NCI-H2227 (cell line): ENCODE results near the gene ABCB9.
"Not testable (repeated sequence)": the region's sequence is repeated elsewhere in the genome, so short reads cannot be mapped to it uniquely, and the experiment has no call there.

Source experiments
- DNase-seq: peaks from one replicate; lab custom pipeline; 2025; ENCODE audit not compliant: unreplicated experiment; lab: John Stamatoyannopoulos, UW

The ABCB9 gene

DNA sequence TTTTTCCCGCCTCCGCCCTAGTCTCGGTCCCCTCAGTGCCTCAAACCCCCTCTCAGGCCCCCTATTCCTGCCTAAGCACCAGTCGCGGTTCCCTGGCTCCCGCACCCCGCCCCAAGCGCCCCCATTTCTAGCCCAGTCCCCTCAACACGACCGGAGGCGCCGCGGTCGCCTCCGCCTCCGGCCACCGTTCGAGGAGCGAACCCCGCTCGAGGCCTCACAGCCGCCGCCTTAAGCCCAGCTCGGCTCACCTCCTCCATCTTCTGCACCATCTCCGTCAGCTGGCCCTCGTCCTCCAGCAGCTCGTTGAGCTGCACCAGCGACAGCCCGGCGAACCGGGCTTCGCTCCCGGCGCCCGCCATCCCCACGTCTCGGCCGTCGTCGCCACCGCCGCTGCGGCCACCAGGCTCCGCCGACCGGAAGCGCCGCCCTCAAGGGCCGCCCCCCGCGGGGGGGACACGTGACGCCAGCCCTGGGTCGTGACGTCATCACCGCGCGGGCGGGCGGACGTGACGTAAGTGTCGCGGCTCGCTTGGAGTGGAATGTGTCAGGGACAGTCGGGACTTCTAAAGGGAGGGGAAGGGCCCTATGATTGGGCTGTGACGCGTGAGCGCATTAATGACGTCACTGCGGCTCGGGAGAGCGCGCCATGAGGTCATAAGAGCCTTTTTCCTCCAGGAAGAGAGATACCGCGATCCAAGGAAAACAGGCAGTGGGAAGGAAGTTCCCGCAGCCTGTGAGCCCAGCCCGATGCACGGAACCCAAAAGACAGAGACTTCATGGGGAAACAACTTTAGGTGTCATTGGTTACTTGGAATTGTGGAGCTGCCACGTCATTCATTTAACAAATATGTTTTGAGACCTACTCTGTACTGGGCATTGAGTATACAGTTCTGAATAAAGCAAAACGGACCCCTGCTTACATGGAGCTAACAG, 70.3 kb downstream of the ABCB9 start, which contains the start of gene VPS37B:
Gene VPS37B, minus strand, starts transcription at position 421 of the 933 bp plus-strand sequence. Its CDS starts 62 bp downstream, at position 359.
- DNase-seq: peak; percentile 96

DNA sequence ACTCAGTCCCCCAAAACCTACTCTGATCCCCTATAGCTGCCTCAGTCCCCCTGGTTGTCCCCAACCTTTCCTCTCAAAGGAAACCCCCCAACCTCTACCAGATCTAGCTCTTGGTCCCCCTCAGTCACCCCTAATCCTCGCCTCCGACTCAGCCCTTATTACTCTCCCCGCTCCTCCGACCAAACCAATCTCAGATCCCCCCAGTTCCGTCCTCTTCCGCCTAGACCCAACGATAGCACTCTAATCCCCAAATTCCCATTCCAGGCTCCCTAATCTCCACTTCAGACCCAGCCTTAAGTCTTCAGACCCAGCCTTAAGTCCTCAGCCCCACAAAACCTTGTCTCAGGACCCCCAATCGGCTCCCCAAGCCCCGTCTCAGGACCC, 71.0 kb downstream of the ABCB9 start:
- no peak for DNase-seq

DNA sequence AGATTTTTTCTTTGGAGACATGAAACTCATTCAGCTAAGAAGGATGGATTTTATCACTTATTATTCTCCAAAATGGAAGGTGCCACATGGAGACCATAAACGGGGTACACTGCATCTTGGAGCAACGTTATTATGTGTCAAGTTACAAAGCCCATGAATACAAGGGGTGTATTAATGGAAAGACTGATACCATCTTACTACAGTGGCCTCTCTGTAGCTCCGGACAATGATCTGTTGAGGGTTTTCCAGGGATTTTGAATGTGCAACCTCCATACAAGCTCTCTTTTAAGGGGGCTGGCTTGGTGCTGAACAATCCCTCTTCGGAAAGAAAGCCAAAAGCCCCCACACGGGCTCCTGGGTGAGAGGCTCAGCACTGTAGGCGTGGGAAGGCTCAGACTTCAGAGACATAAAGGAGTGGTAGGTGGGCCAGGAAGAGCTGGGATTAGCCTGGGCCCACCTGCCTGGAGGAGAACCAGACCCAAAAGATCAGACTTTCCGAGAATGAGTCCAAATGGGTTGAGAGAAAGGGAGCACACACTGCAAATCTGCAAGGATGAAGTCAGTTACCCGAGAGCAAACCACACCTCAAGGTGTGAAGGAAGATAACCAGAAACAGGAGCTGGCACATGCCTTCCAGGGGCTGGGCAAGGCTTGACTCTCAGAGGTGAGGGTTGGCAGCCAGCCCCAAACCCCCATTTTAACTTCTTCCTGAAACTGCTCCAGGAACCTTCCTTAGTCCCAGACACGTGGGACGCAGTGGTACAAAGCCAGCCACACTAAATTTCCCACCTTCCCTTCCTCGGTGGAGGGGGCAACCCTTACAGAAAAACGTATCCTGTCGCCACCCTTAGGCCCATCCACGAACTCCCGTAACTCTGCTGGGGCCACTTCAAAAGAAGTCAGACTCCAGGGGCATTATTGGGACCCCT, 71.8 kb downstream of the ABCB9 start:
- no peak for DNase-seq

DNA sequence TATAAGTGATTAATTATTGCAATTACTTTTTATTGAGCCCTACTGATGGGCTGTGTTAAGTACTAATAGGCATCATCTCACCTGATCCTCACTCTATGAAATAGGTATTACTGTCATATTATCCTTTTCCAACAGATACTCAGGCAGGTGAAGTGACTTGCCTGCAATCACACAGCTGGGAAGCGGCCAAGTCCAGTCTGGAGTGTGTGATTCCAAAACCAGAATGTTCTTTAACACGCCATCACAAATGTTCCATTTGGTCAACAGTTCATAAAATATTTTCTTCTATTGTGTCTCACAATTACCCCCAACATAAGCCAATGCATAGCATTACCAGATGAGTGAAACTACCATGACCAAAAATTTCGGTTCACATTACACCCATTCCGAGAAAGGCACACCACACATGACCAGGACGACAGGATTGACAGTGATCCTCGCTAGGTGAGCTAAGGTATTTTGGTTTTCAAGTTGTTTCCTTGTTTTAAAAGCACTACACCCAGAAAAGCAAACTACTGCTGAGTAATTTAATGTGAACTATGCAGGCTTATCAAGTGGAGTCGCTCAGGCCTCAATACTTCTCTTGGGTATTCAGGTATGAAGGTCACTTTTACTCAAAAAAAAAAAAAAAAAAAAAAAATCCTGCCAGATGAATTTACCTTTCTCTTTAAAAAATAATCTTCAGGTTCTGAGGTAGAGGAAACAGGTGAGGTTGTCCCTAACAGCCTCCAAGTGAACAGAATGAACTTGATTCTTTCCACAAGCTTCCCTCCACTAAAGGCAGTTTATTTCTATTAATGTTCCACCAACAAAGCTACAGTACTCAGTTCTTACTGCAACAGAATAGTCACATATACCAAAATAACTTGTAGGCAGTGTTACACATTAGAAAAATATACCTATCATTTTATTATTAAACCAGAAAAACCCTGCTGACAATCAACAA, 72.8 kb downstream of the ABCB9 start:
- no peak for DNase-seq

DNA sequence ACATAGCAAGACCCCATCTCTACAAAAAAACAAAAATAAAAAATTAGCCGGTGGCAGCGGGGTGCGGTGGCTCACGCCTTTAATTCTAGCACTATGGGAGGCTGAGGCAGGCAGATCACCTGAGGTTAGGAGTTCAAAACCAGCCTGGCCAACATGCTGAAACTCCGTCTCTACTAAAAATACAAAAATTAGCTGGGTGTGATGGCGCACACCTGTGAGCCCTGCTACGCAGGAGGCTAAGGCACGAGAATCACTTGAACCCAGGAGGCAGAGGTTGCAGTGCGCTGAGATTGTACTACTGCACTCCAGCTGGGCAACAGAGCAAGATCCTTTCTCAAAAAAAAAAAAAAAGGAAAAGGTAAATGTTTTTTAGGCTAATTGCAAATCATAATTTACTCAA, 73.5 kb downstream of the ABCB9 start:
- DNase-seq: not testable (repeated sequence)

DNA sequence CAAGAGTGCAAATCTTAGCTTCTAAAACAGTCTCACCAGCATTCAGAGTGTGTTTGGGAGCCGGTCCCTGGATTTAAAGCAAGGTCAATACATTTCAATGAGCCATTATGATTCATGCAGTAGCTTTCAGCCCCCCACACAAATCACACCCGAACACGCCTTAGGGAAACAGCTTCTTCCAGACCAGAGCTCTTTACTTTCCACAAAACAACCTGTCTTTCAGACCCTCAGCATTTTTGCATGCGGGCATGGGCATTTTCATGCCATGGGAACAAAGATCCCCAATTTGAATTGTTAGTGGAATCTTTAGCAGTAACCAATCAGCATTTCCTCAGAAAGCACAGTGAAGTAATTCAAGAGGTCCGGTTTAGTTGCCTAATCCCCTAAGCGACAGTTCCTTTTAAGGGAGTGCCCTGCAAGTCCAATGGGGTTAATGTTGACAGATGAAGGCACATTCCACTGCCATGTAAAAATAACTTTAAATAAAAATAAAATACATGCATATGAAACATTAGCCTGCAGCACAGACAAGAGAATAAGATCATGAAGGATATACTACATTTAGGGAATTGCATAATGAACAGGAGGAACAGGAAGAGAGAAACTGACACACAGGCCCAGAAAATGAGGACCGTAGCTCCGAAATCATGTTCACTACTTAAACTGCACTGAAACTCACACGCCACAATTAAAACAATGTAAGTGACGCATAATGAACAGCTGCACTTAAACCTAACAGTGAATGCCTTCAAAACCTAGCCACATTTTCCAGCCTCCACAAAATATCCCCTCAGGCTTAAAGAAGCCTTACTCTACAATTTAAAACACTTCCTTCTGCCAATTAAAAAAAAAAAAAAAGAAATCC, 74.4 kb downstream of the ABCB9 start:
- no peak for DNase-seq

DNA sequence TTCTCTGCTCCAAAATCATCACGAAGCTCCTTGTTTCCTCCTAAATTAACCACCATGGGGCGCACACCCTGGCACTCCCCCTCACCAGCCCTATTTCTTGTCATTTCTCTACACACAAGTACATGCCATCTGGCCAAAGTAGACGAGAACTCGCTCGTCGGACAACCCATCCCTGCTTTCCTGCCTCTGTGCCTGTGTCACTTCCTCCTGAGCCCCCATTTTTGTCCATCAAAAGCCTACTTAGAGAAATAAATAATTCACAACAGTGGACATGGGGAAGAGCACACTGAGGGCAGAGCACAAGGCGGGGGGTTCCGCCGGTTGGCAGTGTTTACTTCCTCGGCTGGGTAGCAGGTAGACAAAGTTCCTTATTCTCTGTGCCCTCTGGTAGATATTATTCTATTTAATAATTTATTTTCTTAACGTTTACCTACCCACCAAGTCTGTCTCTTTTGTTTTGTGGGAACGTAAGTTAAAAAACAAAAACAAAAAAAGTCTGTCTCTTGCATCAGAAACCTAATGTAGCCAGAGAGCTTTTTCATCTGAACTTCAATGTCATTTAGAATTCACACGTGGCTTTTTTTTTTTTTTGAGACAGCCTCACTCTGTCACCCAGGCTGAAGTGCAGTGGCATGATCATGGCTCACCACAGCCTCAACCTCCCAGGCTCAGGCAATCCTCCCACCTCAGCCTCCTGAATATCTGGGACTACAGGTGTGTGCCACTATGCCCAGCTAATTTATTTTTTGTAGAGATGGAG, 76.3 kb downstream of the ABCB9 start:
- no peak for DNase-seq

DNA sequence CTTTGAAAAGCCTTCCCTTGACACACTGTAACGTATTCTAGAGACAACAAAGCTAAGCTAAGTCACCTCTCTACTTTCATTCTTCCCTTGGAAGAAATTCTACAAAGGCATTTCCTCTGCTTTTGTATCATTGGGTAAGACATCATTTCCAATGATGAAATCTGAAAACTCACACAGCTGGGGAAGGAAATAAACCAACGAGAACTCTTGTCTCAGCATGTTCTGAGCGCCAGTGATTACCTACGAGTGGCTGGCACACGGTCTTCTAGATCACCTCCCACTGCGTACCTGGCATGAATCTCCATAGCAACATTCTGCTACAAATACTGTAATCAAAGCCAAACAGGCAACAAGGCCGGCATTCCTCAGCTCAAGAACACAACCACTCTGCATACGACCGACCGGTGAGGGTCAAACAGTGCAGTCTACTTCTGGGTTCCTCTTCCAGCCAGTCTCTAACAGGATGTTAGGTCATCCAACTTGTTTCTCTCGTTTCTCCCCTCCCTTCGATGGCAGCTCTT, 78.0 kb downstream of the ABCB9 start:
- peak; percentile 79 for DNase-seq

DNA sequence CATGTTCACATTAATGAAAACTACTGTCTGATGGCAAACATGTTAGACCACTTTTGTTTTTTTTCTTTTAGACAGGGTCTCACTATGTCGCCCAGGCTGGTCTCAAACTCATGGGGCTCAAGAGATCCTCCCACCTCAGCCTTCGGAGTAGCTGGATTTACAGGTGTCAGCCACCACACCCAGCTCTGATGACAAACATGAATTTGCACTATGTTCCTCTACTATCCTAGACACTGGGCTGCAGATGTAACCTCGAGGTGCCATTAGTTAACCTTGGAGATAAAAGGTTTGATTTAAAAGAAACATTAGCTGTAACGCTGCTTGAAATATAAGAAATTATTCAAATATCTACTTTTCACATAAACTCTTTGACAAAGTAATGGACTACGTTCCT, 78.4 kb downstream of the ABCB9 start:
- no peak for DNase-seq

DNA sequence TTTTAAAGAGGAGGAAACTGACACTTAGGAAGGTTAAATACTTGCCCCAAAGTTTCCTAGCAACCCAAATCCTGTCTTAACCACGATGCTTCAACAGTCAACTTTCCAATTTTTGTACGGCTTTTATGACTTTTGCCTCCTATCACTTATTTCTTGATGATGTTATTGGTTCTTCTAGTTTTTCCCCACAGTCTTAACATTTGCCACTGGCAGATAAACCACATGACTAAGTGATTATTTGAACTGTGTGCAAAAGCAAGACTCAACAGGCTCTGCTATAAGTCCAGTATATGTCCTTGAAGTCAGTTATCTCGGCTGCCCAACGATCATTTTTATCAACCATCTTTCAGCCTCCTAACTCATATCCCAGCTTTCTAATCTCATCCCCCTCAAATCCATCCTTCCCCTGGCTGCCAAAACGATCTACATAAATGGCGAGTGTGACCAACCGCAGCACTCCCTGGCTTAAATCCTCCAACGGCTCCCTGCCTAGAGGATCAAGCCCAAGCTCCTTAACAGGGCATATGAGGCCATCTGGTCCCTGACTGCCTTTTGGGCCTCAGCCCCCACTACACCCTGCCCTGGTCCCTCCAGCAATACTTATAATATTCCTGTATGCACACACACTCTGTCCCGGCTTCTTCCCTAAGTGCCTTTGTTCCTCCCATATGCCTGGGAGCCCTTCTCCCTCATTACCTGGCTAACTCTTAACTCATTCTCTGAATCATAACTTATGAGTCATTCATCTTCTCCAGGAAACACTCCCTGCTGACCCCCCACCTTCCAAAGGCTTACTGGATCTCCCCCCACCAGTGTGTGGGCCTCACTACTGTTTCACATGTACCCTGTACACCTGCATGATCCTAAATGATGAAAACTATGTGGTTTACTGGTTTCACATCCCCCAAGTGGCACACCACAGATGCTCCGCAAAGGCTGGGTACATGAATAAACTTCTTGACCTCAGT, 79.1 kb downstream of the ABCB9 start:
- peak; percentile 56 for DNase-seq

DNA sequence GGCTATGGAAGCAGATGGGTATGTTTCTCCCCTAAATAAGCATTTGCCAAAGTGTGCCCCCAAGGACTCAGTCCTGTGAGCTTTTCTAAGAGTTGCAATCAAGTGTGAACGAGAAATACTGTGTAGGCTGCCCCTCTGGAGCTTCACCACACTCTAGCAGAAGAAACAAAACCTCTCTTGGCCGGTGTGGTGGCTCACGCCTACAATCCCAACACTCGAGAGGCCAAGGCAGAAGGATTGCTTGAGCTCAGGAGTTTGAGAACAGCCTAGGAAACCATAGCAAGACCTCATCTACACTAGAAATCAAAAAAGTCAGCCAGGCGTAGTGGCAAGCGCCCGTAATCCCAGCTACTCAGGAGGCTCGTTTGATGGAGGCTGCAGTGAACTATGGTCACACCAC, 80.1 kb downstream of the ABCB9 start:
- DNase-seq: no peak

DNA sequence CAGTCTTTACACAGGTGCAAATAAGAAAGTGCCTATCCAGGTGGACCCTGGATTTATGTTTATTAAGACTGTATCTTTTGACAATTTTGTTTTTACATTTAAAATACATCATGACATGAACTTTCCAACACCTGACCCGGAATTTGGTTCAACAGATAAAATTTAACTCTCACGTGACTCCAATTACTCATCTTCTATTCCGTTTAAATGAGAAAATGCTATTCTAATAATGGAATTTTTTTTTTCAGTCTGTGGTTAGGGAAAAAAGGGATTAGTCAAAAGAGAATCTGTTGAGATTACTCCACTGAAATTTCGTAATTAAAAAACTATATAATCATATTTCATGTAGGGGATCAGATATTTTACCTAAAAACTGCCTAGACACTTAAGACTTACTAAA, 81.4 kb downstream of the ABCB9 start:
- DNase-seq: no peak

DNA sequence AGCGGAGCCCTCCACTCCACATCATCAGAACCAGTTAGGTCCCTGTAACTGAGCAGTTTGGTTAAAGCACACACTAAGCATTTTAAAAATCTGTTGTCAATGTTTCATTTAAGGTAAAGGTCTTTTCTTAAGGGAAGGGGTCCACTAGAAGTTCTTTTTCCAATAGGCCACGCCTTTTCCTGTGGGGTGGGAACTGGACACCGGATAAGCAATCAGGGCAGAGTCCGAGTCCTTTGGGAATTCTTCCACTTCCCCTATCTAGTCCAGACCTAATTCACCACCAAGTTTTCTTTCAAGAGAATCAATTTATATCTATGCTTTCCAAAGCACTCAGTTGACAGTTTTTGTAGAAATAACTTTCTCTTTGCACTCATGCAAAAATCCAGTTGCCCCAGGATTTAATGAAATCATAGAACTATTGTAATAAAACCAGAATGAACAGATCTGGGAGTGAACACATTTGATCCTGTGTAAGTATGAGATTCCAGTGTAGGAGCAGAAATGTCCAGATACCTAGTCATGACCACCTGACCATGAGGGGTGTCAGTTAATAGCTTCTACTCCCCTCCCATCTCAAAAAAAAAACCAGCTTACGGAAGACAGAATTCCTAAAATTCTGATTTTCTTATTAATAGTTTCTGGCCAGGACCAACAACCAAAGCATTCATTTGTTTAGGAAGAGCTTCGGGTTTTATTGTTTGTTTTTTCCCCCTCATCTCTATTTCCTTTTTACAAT, 82.0 kb downstream of the ABCB9 start:
- no peak for DNase-seq

DNA sequence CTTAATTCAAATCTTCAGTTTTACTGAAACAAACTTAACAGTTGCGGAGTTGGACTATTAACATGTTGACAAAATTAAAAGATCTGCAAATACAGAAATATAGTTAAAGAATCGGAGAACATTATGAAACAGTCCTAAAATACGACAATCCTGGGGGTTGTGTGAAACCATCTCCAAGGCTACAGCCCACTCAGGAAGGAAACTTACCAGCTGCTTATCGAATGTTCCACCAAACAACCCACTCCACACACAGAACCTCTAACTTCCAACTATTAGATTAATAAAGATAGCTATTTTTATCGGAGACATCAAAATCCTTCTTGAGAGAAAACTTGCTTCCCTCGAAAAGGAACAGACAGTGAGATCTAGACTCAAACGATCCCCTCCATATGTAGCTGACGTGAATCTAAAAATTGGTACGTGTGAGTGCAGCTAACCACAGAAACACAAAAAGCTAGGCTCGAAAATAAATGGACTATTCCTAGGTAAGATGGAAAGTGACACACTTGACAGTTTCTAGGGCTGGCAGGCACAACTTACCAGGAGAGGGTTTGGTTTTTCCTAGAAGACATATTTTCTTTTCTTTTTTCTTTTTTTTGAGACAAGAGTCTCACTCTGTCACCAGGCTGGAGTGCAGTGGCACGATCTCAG, 83.2 kb downstream of the ABCB9 start:
- DNase-seq: no peak

DNA sequence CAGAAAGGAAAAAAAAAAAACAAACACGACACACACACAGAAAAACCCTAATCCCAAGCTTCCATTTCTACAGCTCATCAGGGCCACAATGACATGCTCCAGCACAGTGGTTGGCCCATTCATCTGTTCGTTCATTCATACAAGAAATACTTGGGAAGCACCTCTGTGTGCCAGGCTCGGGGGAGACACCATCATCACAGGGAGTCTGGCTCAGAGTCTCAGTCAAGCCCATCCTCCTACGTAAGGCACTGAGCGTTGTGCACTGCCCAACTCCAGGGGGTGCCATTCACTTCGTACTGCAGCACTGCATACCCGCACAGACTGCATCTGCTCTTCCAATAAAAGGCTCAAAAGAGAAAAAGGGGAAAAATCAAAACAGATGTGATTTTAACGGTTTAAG, 85.6 kb downstream of the ABCB9 start:
- peak; percentile 78 for DNase-seq

DNA sequence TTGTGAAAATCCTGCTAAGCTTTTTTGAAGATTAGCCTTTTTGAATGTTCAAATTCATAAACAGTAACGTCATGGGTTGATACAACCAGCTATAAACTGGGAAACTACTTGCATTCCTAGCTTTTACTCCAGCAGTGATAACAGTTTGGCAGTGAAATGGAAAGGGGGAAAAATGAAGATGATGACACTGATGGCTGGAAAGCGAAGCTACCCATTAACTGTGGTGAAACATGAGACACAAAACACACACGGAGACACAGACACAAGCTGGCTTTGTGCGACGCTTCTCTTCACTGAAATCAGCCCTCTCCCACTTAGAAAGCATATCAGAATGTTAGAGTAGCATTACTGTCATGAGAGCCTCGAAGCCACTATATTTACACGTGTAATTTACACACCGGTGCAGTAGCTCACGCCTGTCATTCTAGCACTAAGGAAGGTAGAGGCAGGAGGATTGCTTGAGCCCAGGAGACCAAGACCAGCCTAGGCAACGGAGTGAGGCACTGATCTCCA, 86.1 kb downstream of the ABCB9 start:
- DNase-seq: no peak
